Gastroesophageal sphincter (tissue), 3 donors: Measurements from ENCODE around the gene RPTOR.

Experiments
- CTCF ChIP-seq, 4 experiments: fragments of 200-600 bp in 2 of 4; fragments of 450-650 bp in 2 of 4; sonication (generic) in 1 of 4; IDR thresholded peaks; one replicate each; pipeline ENCODE4 v1.5.1; 2017 to 2019; ENCODE audit warnings: antibody characterized with exemption in 4 of 4, mild to moderate bottlenecking in 2 of 4, moderate library complexity in 2 of 4
- EP300 ChIP-seq: sonication (generic); formaldehyde crosslinking; IDR thresholded peaks from one replicate; pipeline ENCODE4 v1.6.1; 2017; ENCODE audit warnings: antibody characterized with exemption, mild to moderate bottlenecking
- POLR2A ChIP-seq, 2 donors: fragments of 450-650 bp; IDR thresholded peaks; one replicate each; pipeline ENCODE4 v1.6.1; 2017; ENCODE audit warnings: antibody characterized with exemption in 2 of 2, mild to moderate bottlenecking in 2 of 2, moderate library complexity in 1 of 2
- POLR2AphosphoS5 ChIP-seq: sonication (generic); formaldehyde crosslinking; IDR thresholded peaks from one replicate; pipeline ENCODE4 v1.6.1; 2017; ENCODE audit warnings: antibody characterized with exemption

GRCh38 chr17:80675438-80676095 lies 130.9 kb downstream of the RPTOR start:
- no peak for TF ChIP-seq CTCF (IDR thresholded peaks at IDR 0.05)
- no peak for TF ChIP-seq POLR2A (IDR thresholded peaks at IDR 0.05)
- no peak for TF ChIP-seq POLR2AphosphoS5
- no peak for TF ChIP-seq EP300
